SK-N-MC (cell line): ENCODE measurements around the gene CADPS2.

ENCODE experiments used
- EZH2 ChIP-seq: fragments of 200-600 bp; sonication (generic); IDR thresholded peaks from one replicate; pipeline ENCODE4 v1.6.1; 2017; ENCODE audit warnings: antibody characterized with exemption
- POLR2AphosphoS5 ChIP-seq: IDR thresholded peaks from 2 replicates; pipeline ENCODE4 v1.6.1; 2012; ENCODE audit warnings: mild to moderate bottlenecking, low read depth, low read length, borderline replicate concordance

DNA sequence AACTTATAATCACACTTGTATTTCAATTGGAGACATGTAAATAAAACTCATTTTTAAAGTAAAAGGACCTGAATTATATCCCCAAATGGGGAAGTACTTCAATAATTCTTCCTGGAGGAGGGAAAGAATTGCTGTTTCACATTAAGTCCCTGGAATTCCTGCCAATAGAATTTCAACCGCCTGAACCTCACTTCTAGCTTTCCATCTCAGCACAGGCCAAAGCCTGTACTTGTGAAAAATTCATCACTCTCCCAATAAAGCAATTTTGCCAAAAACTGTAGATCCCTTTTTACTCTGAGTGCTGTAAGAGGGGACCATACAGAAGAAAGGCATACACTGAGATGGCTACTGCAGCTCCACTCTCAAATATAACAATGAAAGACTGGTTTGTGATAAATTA is 54.8 kb downstream of the CADPS2 start:
- TF ChIP-seq POLR2AphosphoS5 (no peak), EZH2 (no peak)
